DND-41 (cell line): ENCODE data around the gene GAGE12J.
"Not testable (repeated sequence)": the region's sequence is repeated elsewhere in the genome, so short reads cannot be mapped to it uniquely, and the experiment has no call there.

Source experiments
- EZH2 ChIP-seq: IDR thresholded peaks from 3 replicates; pipeline ENCODE4 v1.6.1; 2012; ENCODE audit warnings: borderline replicate concordance, low read depth, mild to moderate bottlenecking, moderate library complexity, low read length, inconsistent platforms; ENCODE audit not compliant: severe bottlenecking
- TF ChIP-seq, protein P1 (sequence below): IDR thresholded peaks from 2 replicates; pipeline ENCODE4 v1.5.1; 2012; ENCODE audit warnings: borderline replicate concordance, low read length, moderate library complexity, mild to moderate bottlenecking; ENCODE audit not compliant: poor library complexity, severe bottlenecking; ENCODE audit errors: extremely low read depth

GRCh38 chrX:49322266-49322665 lies 429 bp downstream of the GAGE12J start:
- TF ChIP-seq, protein P1, sequence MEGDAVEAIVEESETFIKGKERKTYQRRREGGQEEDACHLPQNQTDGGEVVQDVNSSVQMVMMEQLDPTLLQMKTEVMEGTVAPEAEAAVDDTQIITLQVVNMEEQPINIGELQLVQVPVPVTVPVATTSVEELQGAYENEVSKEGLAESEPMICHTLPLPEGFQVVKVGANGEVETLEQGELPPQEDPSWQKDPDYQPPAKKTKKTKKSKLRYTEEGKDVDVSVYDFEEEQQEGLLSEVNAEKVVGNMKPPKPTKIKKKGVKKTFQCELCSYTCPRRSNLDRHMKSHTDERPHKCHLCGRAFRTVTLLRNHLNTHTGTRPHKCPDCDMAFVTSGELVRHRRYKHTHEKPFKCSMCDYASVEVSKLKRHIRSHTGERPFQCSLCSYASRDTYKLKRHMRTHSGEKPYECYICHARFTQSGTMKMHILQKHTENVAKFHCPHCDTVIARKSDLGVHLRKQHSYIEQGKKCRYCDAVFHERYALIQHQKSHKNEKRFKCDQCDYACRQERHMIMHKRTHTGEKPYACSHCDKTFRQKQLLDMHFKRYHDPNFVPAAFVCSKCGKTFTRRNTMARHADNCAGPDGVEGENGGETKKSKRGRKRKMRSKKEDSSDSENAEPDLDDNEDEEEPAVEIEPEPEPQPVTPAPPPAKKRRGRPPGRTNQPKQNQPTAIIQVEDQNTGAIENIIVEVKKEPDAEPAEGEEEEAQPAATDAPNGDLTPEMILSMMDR = not testable (repeated sequence)
- not testable (repeated sequence) for TF ChIP-seq EZH2
